HG03457 (cell line): ENCODE measurements around the gene PPP3CB.

Experiments
- ATAC-seq: cut with Tn5 transposase; IDR thresholded peaks from one replicate; pipeline ENCODE4 v1.9.1; 2021; ENCODE audit warnings: moderate number of reproducible peaks; ENCODE audit not compliant: unreplicated experiment

The PPP3CB gene

GRCh38 chr10:73495884-73496674 lies at the start of gene PPP3CB:
PPP3CB (minus strand) TSS chr10:73496024; CDS start chr10:73495889, 135 bp downstream.
- ATAC-seq, result peak; percentile 40

- no peak for ATAC-seq
Measured at GRCh38 chr10:73545357-73545756, 49.5 kb upstream of the PPP3CB start.

- no peak for ATAC-seq
Measured at GRCh38 chr10:73537709-73538108, 41.9 kb upstream of the PPP3CB start.

GRCh38 chr10:73537288-73537687 lies 41.5 kb upstream of the PPP3CB start:
- no peak for ATAC-seq

- no peak for ATAC-seq
Measured at GRCh38 chr10:73534857-73535256, 39.0 kb upstream of the PPP3CB start.

- ATAC-seq, result no peak
Measured at GRCh38 chr10:73529089-73529832, 33.4 kb upstream of the PPP3CB start.

GRCh38 chr10:73522263-73522662 lies 26.4 kb upstream of the PPP3CB start:
- ATAC-seq, result no peak

- no peak for ATAC-seq
Measured at GRCh38 chr10:73519336-73519735, 23.5 kb upstream of the PPP3CB start.

GRCh38 chr10:73517166-73517888 lies 21.5 kb upstream of the PPP3CB start:
- no peak for ATAC-seq

- no peak for ATAC-seq
Measured at GRCh38 chr10:73512207-73512743, 16.5 kb upstream of the PPP3CB start.

GRCh38 chr10:73509695-73510094 lies 13.9 kb upstream of the PPP3CB start:
- no peak for ATAC-seq

GRCh38 chr10:73506491-73506890 lies 10.7 kb upstream of the PPP3CB start:
- ATAC-seq, result no peak

GRCh38 chr10:73506074-73506473 lies 10.2 kb upstream of the PPP3CB start:
- no peak for ATAC-seq

- ATAC-seq, result no peak
Measured at GRCh38 chr10:73503037-73503436, 7.2 kb upstream of the PPP3CB start.

GRCh38 chr10:73501651-73502050 lies 5.8 kb upstream of the PPP3CB start:
- ATAC-seq, result no peak

GRCh38 chr10:73497623-73498022 lies 1.8 kb upstream of the PPP3CB start:
- no peak for ATAC-seq

- ATAC-seq, result peak; percentile 76
Measured at GRCh38 chr10:73495226-73495883, 469 bp downstream of the PPP3CB start.

GRCh38 chr10:73494877-73495225 lies 973 bp downstream of the PPP3CB start:
- no peak for ATAC-seq

- ATAC-seq, result no peak
Measured at GRCh38 chr10:73494213-73494612, 1.6 kb downstream of the PPP3CB start.

- no peak for ATAC-seq
Measured at GRCh38 chr10:73493781-73494180, 2.0 kb downstream of the PPP3CB start.

GRCh38 chr10:73486601-73487000 lies 9.2 kb downstream of the PPP3CB start:
- no peak for ATAC-seq
